ENCODE data around the gene GPR183.

Gene GPR183

DNA sequence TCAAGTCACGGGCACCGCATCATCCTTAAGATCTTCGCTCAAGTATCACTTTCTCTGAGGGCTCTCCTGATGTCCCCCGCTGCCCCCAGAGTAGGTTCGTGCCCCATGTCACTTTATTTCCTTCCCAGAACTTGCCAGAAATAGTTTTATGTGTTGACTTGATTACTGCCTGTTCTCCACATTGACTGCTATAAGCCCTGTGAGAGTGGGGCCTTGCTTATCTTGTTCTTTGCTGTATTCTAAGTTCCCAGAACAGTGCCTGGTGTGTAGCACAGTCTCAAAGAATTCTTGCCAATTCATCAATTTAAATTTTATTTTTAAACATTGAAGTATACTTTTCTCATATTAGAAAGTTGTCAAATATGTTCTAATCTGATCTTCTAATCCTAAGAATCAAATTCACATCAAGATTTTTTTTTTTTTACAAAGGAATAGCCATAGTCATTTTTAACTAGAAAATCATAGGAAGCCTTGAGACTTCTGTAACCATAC is 32.1 kb upstream of the GPR183 start:
- no peak for DNase-seq

DNA sequence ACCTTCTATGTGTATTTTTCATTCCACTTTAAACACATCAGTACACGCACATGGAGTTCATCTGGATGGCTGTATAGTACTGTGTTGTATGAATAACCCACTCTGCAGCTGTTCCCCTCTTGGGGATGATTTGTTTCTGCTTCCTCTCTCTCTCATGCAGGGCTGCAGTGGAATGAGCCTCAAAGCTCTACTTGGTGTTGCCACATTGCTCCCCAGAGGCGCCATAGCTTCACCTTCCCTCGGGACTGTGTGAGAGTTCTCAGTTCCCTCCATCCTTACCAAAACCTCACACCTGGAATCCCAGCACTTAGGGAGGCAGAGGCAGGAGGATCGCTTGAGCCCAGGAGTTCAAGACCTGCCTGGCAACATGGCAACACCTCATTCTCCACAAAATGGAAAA is 28.4 kb upstream of the GPR183 start:
- DNase-seq = no peak

DNA sequence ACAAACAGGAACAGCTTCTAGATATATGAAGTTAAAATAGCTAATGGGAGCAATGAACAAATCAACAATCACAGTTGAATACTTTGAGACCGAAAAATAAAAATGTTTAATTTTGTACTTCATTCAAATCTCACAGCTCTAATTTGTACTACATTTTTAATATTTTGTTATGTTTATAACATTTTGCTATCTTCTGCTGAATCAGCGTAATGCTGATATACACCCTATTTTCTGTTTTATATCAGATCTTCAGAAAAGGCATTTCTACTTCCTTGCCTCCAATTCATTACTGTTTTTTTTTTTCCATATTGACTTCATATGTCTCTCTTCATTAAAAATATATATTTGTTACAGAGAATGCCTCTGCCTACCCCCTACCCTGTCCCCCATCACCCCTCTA is 27.9 kb upstream of the GPR183 start:
- DNase-seq = no peak

DNA sequence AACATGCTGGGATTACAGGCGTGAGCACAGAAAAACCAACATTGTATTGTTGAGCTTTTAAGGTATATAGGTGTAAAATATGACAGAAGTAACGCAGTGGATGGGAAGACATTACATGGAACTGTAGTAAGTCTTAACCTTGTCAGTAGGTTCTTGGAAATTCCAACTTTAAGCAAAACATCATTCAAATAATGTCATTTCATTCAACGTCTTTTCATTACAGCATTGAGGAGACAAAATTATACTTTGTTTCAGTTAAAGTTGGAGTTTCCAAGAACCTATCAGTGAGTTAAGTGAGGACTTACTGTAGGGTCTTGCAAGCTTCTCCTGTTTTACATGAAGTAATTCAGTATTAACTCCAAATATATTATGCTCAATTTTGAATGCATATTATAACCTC is 27.0 kb upstream of the GPR183 start:
- no peak for DNase-seq

DNA sequence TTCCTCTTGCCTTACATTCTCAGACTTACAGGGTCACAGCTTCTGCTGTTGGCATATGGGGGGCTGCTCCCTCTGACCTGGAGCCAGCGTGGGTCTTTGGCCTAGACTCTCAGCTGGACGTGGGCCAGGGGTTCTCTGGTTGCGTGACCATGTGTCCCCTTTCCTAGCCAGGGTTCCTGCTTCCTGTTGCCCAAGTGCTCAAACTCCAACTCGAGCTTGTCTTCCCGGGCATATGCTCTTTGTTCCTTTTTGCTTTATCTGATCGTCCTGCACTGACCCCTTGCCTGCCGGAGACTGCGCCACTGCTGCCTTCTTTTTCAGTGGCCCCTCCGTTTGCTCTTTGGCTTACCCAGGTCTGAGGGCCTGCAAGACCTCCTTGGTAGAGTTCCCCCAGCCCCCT is 25.3 kb upstream of the GPR183 start:
- no peak for DNase-seq

DNA sequence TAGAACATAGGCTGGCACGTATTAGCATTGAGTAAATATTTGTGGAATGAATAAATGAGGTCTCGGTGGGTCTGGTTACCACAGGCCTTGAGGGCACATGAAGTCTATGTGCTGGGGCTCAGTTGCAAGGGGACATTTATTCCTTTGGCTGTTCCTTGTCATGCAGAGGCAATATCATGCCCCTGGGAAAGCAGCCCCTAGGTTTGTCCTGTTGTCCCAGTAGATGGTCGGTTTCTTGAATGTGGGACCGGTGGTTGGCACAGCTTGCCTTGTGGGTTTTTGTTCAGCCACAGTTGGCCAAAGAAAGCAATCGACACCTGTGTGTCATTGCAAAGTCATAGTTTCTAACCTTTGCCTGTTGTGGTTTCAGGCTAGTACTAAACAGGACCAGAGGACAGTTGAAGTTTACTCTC is 24.7 kb upstream of the GPR183 start:
- DNase-seq = no peak

DNA sequence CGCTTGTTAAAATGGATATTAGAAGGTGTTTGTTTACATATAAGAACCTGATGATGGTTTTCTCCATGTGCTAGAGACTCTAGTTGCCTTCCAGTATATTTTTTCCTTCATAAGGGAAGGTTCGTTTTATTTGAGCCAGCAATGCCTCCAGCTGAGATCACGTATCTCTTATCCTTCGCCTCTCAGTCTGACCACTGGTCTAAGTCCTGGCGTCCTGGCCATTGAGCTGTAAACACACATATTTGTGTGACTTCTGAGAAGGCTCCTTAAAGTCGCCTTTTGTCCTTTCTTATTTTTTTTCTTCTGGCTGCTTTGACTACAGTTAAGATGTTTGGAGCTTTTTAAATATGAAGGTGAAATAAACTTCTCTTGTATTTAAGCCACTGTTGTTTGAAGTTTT is 23.7 kb upstream of the GPR183 start:
- no peak for DNase-seq

DNA sequence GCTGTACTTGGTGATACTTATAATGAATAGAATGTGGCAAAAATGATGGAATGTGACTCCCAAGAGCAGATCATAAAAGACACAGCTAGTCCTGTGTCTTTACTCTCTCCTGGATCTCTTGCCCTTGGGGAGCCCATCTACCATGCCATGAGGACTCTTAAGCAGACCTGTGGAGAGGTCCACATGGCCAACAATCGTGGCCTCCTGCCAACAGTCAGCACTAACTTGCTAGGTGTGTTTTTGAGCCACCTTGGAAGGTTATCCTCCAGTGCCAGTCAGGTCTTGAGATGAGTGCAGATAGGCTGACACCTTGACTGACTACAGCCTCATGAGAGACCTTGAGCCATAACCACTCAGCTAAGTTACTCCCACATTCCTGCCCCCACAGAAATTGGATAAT is 22.3 kb upstream of the GPR183 start:
- DNase-seq = no peak

DNA sequence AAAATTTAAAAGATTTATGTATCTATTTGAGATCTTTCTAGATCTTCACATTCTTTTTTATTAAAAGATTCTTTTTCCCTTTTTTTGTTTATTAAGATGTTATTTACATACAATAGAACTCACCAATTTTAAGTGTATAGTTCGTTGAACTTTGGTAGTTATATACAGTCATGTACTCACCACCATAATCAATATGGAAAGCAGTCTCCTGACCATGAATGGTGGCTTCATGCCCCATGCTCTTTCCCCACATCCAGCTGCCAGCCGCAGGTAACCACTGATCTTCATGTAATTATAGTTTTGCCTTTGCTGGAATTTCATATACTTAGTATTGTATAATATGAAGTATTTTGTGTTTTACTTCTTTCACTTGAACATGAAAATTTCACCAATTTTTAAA is 20.6 kb upstream of the GPR183 start:
- no peak for DNase-seq

DNA sequence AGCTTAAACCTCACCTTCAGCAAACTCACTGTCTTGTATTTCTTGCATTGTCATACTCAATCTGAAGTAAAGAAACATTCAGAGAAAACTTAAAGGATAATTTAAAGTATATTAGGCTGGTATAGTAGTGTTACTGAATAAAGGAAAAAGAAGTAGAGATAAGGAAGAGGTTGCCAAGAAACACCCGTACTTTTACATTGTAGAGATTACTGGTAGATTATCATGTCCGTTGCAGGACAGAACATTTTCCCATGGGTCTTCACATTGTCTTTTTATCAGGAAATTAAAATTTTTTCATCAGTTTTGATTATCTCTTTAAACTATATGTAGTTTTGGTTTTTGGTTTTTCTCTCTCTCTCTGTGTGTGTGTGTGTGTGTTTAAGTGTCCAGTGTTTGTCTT is 19.9 kb upstream of the GPR183 start:
- DNase-seq = no peak

DNA sequence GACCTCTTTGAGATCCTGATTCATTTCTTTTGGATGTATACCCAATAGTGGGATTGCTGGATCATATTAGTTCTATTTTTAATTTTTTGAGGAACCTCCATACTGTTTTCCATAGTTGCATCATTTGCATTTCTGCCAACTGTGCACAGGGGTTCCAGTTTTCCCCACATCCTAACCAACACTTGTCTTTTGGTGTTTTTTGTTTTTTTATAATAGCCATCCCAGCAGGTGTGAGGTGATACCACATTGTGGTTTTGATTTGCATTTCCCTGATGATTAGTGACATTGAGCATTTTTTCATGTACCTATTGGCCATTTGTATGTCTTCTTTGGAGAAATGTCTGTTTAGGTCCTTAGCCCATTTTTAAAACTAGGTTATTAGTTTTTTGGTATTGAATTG is 18.8 kb upstream of the GPR183 start:
- no peak for DNase-seq

DNA sequence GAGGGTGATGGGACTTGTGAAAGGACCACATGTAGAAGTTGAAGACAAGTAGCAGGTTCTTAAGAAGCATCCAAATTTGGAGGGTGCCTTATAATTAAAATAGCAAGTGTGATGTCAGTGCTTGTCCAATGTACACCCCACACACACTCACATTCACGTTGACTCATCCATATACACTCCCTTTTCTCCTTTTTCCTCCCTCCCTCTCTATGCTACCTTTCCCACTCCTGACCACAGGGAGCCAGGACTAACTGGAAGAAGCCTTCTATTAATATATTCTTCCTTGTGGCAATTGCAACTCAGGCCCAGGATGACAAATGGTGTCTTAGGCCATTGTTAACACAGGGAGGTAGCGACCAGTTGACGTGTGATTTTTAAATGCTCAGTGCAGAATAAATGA is 16.3 kb upstream of the GPR183 start:
- no peak for DNase-seq

DNA sequence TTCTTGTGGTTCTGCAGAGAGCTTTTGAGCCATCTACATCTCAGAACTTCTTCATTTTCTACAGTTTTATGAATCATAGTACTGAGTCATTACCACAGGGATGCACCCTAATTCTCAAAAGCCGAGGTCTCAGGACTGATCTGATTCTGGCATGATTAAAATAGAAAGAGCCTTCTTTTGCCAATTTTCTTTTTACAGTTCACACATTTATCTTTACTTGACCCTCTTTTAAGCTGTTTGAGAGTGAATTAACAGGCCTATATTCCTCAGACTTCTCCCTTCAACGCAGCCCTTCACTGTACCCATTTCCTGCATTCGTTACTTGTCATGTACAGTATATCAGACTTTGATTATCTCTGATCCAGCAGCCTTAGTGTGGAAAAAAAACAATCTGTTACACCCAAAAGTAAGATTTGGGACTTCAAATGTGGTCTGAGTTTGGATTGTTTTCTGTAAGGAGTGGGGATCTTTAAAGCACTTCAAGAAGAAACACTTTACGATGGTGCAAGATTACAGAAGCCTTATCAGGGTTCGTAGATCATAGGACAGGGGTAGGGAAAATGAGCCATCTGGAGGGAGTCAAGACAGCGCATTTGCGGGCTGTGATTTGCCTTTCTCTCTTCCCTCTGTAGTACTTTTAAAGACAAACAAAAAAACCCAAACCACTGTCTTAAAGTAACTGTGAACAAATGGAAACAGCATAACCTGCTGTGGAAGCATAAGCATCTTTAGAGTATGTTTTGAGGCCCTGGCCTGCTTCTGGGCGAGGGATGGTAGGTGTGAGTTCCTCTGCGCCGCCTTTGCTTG is 15.3 kb upstream of the GPR183 start:
- DNase-seq = peak; percentile 35

DNA sequence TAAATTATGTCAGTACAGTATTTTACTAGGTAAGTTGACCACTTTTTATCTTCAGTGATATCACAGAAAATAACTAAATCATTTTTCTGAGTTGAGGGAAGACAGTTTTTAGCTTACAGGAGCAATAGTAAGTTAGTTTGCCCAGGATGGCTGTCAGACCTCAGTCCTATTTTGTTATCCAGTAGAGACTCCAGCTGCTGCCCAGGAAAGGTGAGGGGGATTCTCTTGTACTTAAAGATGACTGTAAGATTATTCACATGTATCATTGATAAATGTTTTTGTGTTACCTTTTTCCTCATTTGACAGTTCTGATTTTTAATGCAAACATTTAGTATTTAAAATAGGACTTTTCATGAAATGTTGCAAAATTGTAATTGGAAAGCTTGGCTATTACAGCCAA is 14.5 kb upstream of the GPR183 start:
- DNase-seq = no peak

DNA sequence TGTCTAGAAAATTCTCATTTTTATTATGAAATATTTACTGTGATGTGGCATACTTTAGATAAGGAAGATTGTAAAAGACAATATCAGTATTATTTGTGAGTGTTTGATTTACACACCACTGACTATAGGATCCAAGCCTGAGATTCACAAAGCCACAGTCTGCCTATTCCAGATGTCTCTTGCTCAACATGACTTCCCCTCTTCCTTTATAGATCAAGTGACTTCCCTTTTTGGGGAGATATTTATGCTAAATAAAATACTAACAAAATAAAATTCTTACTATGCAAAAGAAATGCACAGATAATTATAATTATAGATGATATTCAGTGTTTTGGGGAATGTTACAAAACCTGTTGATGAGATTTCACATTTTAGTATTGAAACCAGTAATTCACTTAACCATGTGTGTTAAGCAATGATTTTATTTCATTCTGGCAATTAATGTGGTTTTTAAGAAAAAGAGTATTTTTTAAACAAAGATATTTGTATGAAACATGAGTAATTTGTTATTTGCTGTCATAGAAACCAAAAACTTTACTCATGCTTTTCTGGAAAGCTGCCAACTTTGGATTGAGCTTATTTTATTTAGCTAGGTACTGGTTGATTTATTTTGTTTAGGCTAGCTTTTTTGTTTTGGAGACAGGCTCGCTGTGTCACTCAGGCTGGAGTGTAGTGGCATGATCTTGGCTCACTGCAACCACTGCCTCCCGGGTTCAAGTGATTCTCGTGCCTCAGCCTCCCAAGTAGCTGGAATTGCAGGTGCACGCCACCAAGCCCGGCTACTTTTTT is 13.7 kb upstream of the GPR183 start:
- DNase-seq = no peak

DNA sequence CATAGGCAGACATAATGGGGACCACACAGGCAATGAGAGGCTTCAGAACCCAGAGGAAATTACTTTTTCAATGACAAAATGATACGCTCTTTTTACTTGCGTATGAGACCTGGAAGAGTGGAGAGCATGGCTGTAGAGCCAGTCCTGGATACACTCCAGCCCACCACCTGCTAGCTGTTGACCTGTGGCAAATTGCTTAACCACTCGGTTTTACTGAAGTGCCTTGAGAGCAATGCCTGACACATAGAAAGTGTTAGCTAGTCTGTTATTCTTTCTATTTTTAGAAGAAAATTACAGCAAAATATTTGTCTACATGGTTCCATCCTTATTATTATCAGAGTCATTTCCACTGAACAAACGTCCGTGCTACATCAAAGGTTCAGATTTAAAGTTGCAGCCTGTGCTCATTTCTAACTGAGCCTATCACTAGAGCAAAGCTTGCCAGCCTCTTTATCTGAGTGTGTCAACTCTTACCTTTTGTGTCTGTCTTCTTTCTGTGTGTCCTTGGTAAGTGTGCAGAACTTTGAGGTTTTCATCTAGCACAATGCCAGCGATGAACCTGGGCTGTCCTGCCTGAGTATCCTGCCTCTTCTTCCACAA is 9.6 kb upstream of the GPR183 start:
- DNase-seq = no peak

DNA sequence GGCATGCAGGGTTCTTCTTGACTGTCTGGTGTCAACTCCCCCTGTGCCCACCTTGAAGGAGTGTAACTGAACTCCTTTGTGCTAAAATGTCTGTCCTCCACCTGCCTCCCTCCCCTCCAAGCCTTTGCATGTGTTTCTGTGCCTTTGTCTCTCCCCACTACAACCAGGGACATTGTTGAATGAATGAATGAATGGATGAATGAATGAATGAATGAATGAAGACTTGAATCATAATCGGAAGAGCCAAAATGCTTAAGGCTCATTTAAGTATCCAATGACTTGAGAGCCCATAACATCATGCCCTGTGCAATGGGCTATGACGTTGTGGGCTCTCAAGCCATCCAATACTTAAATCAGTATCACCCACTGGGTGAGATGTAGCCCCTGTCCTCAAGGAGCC is 9.0 kb upstream of the GPR183 start:
- no peak for DNase-seq

DNA sequence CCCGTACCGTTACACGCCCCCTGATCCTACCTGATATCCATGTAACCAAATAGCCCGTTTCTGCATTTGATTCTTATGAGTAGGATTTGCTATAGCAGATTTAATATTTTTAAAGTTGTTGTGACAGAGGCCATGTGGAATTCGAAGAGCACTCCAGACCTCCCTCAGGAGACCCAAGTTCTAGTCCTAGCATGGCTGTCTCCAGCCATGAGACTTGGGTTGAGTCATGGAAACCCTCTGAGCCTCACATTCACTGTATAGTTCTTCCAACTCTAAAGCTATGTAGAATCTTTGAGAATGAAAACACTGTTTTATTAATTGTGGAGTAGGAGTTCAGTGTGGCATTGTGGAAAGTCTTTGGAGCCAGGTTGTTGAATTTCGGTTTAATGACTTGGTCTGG is 8.0 kb upstream of the GPR183 start:
- DNase-seq = no peak

DNA sequence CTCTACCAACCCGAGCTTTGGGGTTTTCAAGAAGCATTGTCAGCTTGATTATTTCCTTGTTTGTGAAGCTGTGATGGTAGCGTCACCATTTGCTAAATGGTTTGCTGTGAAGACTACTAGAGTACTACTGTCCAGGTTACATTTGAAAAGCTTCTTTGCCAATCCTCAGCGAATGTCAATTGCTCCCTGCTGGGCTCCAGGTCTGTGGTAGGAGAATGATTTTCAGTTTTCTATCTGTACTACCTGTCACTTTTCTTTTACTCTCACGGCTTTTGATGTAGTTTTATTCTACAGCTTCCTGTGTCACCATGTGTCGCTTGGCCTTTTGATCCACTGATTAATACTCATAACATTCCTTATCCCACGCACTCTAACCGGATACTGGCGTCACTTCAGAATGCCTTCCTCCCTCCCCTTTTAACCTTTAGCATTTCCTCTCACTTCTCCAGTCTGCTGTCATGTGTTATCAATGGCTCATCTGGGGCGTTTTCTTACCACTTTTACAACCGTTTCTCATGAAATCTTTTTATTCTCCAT is 7.5 kb upstream of the GPR183 start:
- DNase-seq = peak; percentile 71

DNA sequence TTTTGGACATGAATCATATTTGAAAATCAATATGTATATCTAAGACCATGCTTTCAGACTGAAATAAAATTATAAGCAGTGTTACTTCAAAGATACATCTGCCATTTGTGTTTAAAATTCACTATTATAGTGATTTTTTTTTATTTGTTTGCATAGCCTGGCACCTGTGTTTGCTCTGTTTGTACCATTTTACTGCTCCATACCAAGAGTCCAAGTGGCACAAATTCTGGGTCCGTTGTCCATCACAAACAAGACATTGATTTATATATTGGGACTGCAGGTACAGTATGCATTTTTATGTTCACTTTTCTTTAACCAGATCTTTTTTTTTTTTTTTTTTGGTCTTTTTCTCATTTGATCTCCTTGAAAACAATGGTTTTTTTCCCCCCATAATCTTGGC is 6.7 kb upstream of the GPR183 start:
- no peak for DNase-seq

DNA sequence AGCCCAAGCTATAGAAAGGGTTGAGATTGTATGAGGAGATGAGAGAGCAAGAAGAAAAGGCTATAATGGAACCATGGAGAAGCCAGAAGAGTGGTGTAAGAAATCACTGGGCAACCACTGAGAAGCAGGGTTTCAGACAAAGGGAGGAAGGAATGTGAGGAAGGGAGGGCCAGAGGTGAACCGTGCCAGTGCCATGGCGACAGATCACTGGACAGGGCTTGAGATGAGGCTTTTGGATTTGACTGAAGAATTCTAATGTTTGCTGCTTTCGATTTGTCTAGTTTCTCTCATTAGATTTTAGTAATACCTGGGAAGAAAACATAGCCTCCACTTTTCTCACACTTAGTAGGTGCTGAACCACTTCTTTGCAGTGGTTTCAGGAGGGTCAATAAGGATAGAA is 6.3 kb upstream of the GPR183 start:
- DNase-seq = no peak

DNA sequence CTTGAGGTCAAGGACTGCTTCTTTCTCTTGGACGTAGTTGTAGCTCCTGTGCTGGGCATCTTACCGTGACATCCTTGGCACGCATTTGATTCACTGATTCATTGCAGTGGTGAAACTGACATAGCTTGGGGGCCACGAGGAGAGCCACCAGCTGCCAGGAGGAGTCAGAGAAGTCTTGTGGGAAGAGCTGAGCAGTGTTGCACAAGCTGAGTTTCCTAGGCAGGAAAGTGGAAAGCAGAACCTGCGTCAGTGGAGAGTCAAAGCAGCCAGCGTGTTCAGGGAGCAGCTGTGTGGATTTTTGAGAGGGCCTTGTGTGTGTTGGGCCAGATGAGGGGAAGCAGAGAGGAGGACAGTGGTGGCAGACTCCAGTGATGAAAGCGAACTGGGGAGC is 5.3 kb upstream of the GPR183 start:
- no peak for DNase-seq

DNA sequence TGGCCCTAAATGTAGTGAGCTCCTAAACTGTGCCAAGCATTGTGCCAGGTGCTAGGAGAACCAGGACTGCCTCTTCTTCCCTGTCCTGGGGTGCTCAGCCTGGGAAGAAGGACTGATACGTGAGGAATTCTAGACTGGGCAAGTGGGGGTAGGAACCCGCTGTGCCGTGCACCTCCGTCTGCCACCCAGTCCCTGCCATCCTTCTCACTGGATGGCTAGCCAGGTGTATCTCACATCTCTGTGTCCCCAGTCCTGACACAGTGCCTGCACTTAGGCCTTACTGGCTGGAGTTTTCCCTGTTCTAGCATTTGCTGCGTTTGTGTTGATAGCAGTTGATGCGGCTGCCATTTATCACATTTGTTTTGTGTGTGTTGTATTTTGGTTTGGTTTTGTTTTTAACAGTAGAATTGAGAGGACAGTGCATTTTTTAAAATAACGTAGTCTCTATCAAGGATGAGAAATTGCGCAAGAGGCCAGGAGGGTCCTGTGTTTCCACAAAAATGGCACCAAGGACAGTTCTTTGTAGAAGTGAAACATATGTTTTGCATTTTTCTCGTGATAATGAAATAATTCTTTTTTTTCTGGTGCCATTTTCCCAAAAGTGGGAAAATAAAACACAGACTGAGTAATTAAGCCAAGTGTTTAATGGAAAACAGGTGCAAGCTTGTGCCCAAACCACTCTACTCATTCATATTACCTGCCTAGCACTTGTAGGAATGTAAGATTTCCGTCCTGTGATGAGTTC is 4.7 kb upstream of the GPR183 start:
- DNase-seq = no peak

All from stimulated activated naive CD4-positive, alpha-beta T cell treated with Interleukin-2 at 50 U/mL for 16 hours (primary cell).